ENCODE data around the gene GP1BA. TPM values are rescaled to one million over a fixed set of nuclear protein-coding genes. Genes with fewer than 3 reads are reported as not detected.

Gene GP1BA
- total RNA-seq, 6 experiments from 2014 or later, result 0.13 to 0.20 (median 0.15) TPM; not detected in 3

DNA sequence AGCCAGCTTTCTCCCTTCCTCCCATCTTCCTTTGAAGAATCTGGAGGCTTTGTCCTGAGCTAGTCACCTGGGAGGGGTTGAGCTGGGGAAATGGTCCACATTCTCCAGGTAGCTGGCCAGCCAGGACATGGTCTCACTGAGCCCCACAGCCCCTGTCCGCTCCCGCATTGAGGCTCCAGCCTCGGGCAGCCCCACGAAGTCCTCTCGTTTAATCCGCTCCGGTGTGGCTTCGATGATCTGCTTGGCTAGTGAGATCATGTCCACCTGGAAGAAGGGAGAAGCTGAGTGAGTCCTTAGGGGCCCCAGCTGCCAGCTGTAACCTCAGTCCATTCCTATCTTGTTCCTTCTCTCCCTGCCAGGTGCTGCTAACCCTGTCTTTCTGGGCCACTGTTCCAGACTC lies 38.2 kb downstream of the GP1BA start:
- H3K36me3 ChIP-seq, result peaks cover 0 to 7% (median under 1%) of the 10 kb centered on the region in 4 donors
- H3K27ac ChIP-seq, result peak overlapping the region in 2 of 3 donors; percentile 59 to 87
- no CpG with 5 or more reads among the region's 8 CpGs for WGBS (ENCODE audit: insufficient coverage, low coverage, low lambda C conversion rate, missing lambda C conversion rate)
- ATAC-seq (no peak), DNase-seq (no peak)
- no peak overlapping the region for H3K4me3 ChIP-seq
- no peaks in the 10 kb centered on the region for H3K9me3 ChIP-seq
- intact Hi-C loops (cut with DNase I), result loop anchor here in 1 of 2 donors (10.0 kb wide), 1 partner anchor 55 kb away; no protein-coding TSS in a partner anchor
- TF ChIP-seq CTCF (IDR thresholded peaks at IDR 0.05) (no peak), POLR2A (IDR thresholded peaks at IDR 0.05) (no peak)
- H3K4me1 ChIP-seq, result peaks cover 0 to 24% (median 12%) of the 10 kb centered on the region in 4 donors
- no peaks in the 10 kb centered on the region for H3K27me3 ChIP-seq

GRCh38 chr17:4971826-4972225 lies 39.7 kb downstream of the GP1BA start:
- Histone ChIP-seq H3K4me3 (no peak overlapping the region), H3K9me3 (no peaks in the 10 kb centered on the region), H3K27me3 (no peaks in the 10 kb centered on the region), H3K4me1 (peaks cover 0 to 21% (median 10%) of the 10 kb centered on the region in 4 donors), H3K36me3 (peaks cover 0 to 13% (median 3%) of the 10 kb centered on the region in 4 donors), H3K27ac (no peak overlapping the region)
- no peak for DNase-seq
- intact Hi-C loops (cut with DNase I), result loop anchor here in 1 of 2 donors (10.0 kb wide), 1 partner anchor 57 kb away; no protein-coding TSS in a partner anchor
- ATAC-seq, result no peak
- 87% methylated on average over 4 of the region's 6 CpGs for WGBS (ENCODE audit: insufficient coverage, low coverage, low lambda C conversion rate, missing lambda C conversion rate)
- TF ChIP-seq POLR2A (IDR thresholded peaks at IDR 0.05) (no peak), CTCF (IDR thresholded peaks at IDR 0.05) (no peak)

GRCh38 chr17:4972322-4972721 lies 40.2 kb downstream of the GP1BA start:
- no peak overlapping the region for H3K27ac ChIP-seq
- TF ChIP-seq POLR2A (IDR thresholded peaks at IDR 0.05), result no peak
- no peak for TF ChIP-seq CTCF (IDR thresholded peaks at IDR 0.05)
- WGBS (ENCODE audit: insufficient coverage, low coverage, low lambda C conversion rate, missing lambda C conversion rate), result no CpG with 5 or more reads among the region's 12 CpGs
- H3K4me3 ChIP-seq, result no peak overlapping the region
- H3K9me3 ChIP-seq, result no peaks in the 10 kb centered on the region
- peaks cover 0 to 21% (median 10%) of the 10 kb centered on the region in 4 donors for H3K4me1 ChIP-seq
- ATAC-seq (no peak), DNase-seq (no peak)
- H3K36me3 ChIP-seq, result peaks cover 0 to 18% (median 6%) of the 10 kb centered on the region in 4 donors
- H3K27me3 ChIP-seq, result no peaks in the 10 kb centered on the region
- intact Hi-C loops (cut with DNase I), result loop anchor here in 1 of 2 donors (10.0 kb wide), 1 partner anchor 58 kb away; no protein-coding TSS in a partner anchor

- Histone ChIP-seq H3K4me3 (no peak overlapping the region), H3K36me3 (peaks cover 0 to 22% (median 8%) of the 10 kb centered on the region in 4 donors), H3K27ac (no peak overlapping the region), H3K9me3 (no peaks in the 10 kb centered on the region), H3K27me3 (no peaks in the 10 kb centered on the region), H3K4me1 (peaks cover 0 to 21% (median 10%) of the 10 kb centered on the region in 4 donors)
- no CpG with 5 or more reads among the region's 12 CpGs for WGBS (ENCODE audit: insufficient coverage, low coverage, low lambda C conversion rate, missing lambda C conversion rate)
- ATAC-seq (no peak), DNase-seq (no peak)
- TF ChIP-seq CTCF (IDR thresholded peaks at IDR 0.05) (no peak), POLR2A (IDR thresholded peaks at IDR 0.05) (no peak)
- intact Hi-C loops (cut with DNase I), result loop anchor here in 1 of 2 donors (10.0 kb wide), 1 partner anchor 58 kb away; no protein-coding TSS in a partner anchor
Measured at GRCh38 chr17:4972752-4973151, 40.7 kb downstream of the GP1BA start.
